K562 (cell line): Measurements from ENCODE around the gene PTH1R. TPM values are rescaled to one million over a fixed set of nuclear protein-coding genes. Genes with fewer than 3 reads are reported as not detected.

Source experiments
- CCNT2 ChIP-seq: IDR thresholded peaks from 2 replicates; pipeline ENCODE4 v1.6.1; 2011; ENCODE audit warnings: borderline replicate concordance, low read depth, mild to moderate bottlenecking, moderate library complexity, mixed read lengths, low read length; ENCODE audit not compliant: insufficient read length; ENCODE audit errors: extremely low read depth
- E2F3 ChIP-seq: fragments of 250-450 bp; sonication (Bioruptor Pico); IDR thresholded peaks from 2 replicates; pipeline ENCODE4 v1.4.0; 2020; ENCODE audit warnings: mild to moderate bottlenecking
- FOS ChIP-seq: IDR thresholded peaks from 3 replicates; pipeline ENCODE4 v1.6.1; 2011; ENCODE audit not compliant: insufficient read length; ENCODE audit errors: extremely low read depth
- MAFK ChIP-seq: IDR thresholded peaks from 2 replicates; pipeline ENCODE4 v1.6.1; 2011; ENCODE audit warnings: low read length, improper control_type of control experiment
- NBN ChIP-seq: fragments of 450-650 bp; IDR thresholded peaks from 2 replicates; pipeline ENCODE4 v1.6.1; 2016; ENCODE audit warnings: low read depth, mild to moderate bottlenecking
- NELFE ChIP-seq: IDR thresholded peaks from 2 replicates; pipeline ENCODE4 v1.6.1; 2011; ENCODE audit warnings: mild to moderate bottlenecking; ENCODE audit not compliant: insufficient read depth, insufficient read length
- TRIM24 ChIP-seq, 2 experiments: fragments of 450-650 bp; IDR thresholded peaks; 2 replicates each; pipeline ENCODE4 v1.6.1; 2016
- polyA plus RNA-seq, 8 experiments: library from polyadenylated mRNA; depleted of rRNA in 4 of 8; stranded (reverse) in 5 of 8; unstranded in 3 of 8; fragments of >200 nt; fragmentation: Nextera tagmentation in 2 of 8; fragmentation: Illumina TruSeq in 1 of 8; extraction: Ambion mirVana in 2 of 8; extraction: Trizol in 1 of 8; gene quantifications; 2 replicates each; pipeline versions ENCODE4 v1.2.1 to v1.2.3, GENCODE V29; 2011 to 2014; ENCODE audit warnings: inconsistent platforms in 1 of 8, missing spikeins in 1 of 8
- total RNA-seq, 7 experiments: library from RNA; depleted of rRNA in 6 of 7; stranded (reverse); fragments of >200 nt in 6 of 7; fragmentation: Illumina TruSeq in 2 of 7; extraction: Trizol in 2 of 7; gene quantifications; 2 replicates each; pipeline versions ENCODE4 v1.2.1 to v1.2.3, GENCODE V29; 2011 to 2021; ENCODE audit warnings: low replicate concordance in 1 of 7
- TF ChIP-seq, protein P1 (sequence below), 3 experiments: IDR thresholded peaks in 2 of 3; conservative IDR thresholded peaks in 1 of 3; 2 replicates each; pipeline ENCODE4 v1.5.1; 2011 to 2012; ENCODE audit warnings: low read length in 3 of 3, mild to moderate bottlenecking in 3 of 3, control low read depth in 2 of 3, improper control_type of control experiment in 1 of 3, inconsistent platforms in 1 of 3, low read depth in 1 of 3, mixed read lengths in 1 of 3, moderate library complexity in 1 of 3; ENCODE audit not compliant: insufficient read depth in 2 of 3
- TF ChIP-seq, protein P2 (sequence below): sonication (generic); formaldehyde crosslinking; IDR thresholded peaks from 2 replicates; pipeline ENCODE4 v1.8.0; 2022; ENCODE audit warnings: mild to moderate bottlenecking, missing genetic modification reagents, borderline replicate concordance
- TF ChIP-seq, protein P3 (sequence below), 2 experiments: fragments of 150-350 bp in 1 of 2; IDR thresholded peaks; 2 replicates each; pipeline ENCODE4 v1.6.1; 2012 to 2016; ENCODE audit warnings: low read depth in 2 of 2, low read length in 2 of 2, mild to moderate bottlenecking in 1 of 2, moderate library complexity in 1 of 2

The PTH1R gene
- total and polyA plus RNA-seq, 9 of the 15 experiments (the other 6 are each of a cell fraction or from before 2014, with no cell fraction given): not detected

DNA sequence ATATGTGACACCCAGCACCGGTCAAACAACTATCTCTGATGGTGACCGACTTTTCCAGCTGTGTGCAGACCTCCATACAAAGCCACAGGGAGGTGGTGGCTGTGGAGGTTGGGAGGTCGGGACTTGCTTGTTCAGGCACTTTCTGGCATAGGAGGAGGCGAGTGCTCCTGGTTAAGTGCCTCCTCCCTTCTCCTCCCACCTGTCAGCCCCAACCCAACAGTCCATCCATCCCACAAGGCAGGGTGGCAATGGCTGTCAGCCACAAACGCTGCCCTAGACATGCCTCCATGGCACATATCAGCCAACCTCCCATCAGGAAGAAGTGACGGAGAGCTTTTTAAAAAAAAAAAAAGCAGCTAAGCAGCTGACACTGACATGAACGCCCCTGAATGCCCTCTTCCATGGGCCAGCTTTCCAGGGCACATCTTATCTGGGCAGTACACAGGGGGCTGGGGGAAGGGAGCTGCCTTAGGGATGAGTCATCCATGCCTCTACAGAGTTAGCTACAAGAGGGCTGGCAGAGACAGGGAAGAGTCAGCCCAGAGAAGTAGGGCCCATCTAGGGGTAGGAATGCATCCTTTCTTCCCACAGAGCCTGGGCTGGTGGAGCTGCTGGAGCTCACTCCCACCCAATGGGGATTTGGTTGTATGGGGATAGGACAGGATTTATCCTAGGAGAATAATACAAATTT is 57.8 kb downstream of the PTH1R start (continued):
- TF ChIP-seq, protein P1, sequence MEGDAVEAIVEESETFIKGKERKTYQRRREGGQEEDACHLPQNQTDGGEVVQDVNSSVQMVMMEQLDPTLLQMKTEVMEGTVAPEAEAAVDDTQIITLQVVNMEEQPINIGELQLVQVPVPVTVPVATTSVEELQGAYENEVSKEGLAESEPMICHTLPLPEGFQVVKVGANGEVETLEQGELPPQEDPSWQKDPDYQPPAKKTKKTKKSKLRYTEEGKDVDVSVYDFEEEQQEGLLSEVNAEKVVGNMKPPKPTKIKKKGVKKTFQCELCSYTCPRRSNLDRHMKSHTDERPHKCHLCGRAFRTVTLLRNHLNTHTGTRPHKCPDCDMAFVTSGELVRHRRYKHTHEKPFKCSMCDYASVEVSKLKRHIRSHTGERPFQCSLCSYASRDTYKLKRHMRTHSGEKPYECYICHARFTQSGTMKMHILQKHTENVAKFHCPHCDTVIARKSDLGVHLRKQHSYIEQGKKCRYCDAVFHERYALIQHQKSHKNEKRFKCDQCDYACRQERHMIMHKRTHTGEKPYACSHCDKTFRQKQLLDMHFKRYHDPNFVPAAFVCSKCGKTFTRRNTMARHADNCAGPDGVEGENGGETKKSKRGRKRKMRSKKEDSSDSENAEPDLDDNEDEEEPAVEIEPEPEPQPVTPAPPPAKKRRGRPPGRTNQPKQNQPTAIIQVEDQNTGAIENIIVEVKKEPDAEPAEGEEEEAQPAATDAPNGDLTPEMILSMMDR (IDR thresholded peaks at IDR 0.05 in 2 of 3, conservative IDR thresholded peaks at IDR 0.05 in 1 of 3; ENCODE audit: insufficient read depth in 2 of 3, low read depth in 1 of 3, low read length in 3 of 3): peak; percentile 26 to 47 (median 44); a peak in 4 of 6 replicates
- TF ChIP-seq NELFE (no peak), CCNT2 (peak; percentile 19), E2F3 (CRISPR knock-in tag) (no peak), FOS (peak; percentile 80), TRIM24 (IDR thresholded peaks at IDR 0.05) (peak; percentile 56 to 71), MAFK (peak; percentile 35; the same call in 1 of the 2 replicates), NBN (0 out of 2 replicates have a peak, but pooled peaks have one; percentile 27)
- TF ChIP-seq, protein P2, sequence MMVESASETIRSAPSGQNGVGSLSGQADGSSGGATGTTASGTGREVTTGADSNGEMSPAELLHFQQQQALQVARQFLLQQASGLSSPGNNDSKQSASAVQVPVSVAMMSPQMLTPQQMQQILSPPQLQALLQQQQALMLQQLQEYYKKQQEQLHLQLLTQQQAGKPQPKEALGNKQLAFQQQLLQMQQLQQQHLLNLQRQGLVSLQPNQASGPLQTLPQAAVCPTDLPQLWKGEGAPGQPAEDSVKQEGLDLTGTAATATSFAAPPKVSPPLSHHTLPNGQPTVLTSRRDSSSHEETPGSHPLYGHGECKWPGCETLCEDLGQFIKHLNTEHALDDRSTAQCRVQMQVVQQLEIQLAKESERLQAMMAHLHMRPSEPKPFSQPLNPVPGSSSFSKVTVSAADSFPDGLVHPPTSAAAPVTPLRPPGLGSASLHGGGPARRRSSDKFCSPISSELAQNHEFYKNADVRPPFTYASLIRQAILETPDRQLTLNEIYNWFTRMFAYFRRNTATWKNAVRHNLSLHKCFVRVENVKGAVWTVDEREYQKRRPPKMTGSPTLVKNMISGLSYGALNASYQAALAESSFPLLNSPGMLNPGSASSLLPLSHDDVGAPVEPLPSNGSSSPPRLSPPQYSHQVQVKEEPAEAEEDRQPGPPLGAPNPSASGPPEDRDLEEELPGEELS (CRISPR knock-in tag): no peak
- TF ChIP-seq, protein P3, sequence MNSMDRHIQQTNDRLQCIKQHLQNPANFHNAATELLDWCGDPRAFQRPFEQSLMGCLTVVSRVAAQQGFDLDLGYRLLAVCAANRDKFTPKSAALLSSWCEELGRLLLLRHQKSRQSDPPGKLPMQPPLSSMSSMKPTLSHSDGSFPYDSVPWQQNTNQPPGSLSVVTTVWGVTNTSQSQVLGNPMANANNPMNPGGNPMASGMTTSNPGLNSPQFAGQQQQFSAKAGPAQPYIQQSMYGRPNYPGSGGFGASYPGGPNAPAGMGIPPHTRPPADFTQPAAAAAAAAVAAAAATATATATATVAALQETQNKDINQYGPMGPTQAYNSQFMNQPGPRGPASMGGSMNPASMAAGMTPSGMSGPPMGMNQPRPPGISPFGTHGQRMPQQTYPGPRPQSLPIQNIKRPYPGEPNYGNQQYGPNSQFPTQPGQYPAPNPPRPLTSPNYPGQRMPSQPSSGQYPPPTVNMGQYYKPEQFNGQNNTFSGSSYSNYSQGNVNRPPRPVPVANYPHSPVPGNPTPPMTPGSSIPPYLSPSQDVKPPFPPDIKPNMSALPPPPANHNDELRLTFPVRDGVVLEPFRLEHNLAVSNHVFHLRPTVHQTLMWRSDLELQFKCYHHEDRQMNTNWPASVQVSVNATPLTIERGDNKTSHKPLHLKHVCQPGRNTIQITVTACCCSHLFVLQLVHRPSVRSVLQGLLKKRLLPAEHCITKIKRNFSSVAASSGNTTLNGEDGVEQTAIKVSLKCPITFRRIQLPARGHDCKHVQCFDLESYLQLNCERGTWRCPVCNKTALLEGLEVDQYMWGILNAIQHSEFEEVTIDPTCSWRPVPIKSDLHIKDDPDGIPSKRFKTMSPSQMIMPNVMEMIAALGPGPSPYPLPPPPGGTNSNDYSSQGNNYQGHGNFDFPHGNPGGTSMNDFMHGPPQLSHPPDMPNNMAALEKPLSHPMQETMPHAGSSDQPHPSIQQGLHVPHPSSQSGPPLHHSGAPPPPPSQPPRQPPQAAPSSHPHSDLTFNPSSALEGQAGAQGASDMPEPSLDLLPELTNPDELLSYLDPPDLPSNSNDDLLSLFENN (IDR thresholded peaks at IDR 0.05; ENCODE audit: low read depth in 2 of 2, low read length in 2 of 2): peak in 1 of 2 experiments; percentile 69; a peak in 2 of 4 replicates
